GM21576 (cell line): ENCODE data around the gene PXDN.

Source experiments
- ATAC-seq: cut with Tn5 transposase; IDR thresholded peaks from one replicate; pipeline ENCODE4 v1.9.1; 2021; ENCODE audit warnings: mild to moderate bottlenecking, moderate library complexity; ENCODE audit not compliant: unreplicated experiment

Gene PXDN

DNA sequence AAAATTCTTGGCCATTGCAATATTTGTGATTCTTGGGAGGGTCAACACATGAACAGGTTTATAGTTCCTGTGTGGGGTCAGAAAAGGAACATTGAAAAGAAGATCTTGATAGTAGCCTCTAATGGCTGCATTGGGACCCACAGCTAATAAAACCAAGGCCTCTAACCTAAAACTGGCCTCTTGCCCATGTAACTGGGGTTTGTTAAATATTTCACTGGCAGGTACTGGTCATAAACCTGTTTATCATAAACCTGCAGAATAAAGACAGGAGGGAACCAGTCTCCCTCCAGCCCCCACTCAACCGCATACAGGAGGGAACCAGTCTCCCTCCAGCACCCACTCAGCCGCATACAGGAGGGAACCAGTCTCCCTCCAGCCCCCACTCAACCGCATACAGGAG, 125.3 kb downstream of the PXDN start:
- ATAC-seq, result no peak

DNA sequence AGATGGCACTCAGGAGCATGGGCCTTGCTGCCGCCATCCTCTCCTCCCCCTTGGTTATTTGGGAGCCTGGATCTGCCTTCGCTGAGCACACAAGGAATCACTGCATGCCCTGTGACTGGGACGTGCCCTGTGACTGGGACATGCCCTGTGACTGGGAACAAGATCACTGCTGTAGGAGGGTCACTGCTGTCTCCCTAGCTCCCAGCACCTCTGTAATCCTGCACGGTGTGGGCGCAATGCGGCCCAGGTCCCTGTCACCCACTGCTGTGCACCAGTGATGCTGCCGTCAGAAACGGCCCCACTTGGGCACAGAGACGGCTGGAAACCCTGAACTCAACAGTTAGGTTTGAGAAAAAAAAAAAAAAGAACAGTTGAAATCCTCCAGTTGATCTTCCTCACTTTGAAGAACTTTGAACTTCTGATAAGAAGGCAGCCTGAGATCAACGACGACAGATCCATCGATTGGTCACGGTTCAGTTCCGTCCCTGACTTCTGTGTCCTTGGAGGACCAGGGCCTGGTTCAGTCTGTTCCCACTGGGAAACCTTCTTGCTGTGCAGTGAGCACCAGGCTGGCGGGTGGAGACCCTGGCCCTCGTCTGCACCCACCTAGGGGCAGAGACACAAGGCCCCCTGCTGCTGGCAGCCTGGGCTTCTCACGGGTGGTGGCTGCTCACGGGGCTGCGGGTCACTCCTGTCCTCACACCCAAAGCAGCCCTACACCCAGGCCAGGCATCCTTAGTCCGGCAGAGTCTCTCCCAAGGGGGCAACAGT, 125.9 kb downstream of the PXDN start:
- ATAC-seq, result no peak

GRCh38 chr2:1617425-1618021, 126.8 kb downstream of the PXDN start:
- ATAC-seq, result no peak

- ATAC-seq, result no peak
These were observed 129.8 kb downstream of the PXDN start for GRCh38 chr2:1614564-1614963.

DNA sequence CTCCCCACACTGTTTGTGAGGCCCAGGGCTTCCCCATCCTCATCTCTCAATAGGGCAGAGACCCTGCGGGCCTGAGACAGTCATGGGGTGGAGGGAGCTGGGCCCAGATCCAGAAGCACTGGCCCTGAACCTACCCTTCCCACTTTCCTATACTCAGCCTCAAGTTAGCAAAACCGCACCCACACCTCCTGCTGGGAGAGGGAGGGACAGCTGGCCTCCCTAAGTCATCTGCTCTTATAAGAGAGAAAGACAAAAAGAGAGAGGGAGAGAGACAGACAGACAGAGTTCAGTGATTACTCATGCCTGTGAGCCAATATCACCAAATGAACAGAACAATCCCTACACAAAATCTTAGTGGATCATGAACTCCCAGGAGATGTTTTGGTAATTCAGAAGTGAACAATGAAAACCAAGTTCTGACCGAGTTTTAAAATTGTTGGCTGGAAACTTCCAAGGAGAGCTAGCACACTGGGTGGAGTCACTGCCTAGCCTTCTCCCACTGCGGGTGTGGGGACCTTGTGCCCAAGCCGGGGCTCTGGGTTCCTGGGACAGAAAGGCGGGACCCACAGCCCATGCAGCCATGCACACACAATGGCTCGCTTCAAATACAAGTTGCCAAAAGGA, 130.5 kb downstream of the PXDN start:
- no peak for ATAC-seq

DNA sequence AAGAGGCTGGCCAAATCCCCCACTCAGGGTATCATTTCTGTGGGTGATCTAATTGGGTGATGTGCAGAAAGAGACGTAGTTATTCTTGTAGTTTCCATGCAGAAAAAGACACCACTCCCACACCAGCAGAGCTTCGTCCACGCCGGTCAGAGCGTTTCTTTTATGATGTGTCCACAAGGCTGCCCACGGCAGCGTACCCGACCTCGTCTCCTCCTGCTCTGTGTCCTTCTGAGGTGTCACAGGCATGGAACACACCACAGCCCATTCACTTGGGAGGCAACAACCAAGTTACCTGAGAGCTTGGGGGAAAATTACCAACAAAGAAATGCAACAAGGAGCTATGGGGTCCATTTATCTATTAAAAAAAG, 131.3 kb downstream of the PXDN start:
- no peak for ATAC-seq

- no peak for ATAC-seq
These were observed 131.8 kb downstream of the PXDN start for GRCh38 chr2:1612391-1613077.

DNA sequence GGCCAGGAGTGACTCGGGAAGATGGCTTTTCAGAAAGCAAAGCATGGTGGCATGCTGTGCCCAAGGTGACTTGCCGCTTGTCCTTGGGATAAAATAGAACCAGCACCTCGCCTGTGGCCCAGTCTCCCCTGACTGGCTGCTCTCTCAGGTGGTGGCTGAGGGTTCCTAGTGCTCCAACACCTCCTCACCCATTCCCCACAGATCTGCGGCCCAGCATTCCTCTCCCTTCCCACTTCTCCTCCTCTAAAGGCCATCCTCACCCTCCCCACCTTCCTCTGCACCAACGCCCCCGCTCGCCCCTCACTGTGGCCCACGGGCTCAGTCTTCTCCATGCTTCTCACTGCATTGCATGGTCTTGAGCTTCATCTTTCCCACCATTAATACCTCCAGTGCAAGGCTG, 132.4 kb downstream of the PXDN start:
- ATAC-seq, result no peak

DNA sequence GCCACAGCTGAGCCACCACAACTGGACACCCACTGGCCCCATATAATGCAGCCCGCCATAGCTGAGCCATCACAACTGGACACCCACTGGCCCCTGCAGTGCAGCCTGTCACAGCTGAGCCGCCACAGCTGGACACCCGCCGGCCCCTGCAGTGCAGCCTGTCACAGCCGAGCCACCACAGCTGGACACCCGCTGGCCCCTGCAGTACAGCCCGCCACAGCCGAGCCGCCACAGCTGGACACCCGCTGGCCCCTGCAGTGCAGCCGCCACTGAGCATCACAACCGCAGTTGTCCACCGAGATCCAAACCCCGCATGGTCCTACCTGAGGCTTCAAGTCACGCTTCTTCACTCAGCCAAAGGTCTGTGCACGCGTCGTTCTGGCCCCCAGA, 134.2 kb downstream of the PXDN start:
- no peak for ATAC-seq

DNA sequence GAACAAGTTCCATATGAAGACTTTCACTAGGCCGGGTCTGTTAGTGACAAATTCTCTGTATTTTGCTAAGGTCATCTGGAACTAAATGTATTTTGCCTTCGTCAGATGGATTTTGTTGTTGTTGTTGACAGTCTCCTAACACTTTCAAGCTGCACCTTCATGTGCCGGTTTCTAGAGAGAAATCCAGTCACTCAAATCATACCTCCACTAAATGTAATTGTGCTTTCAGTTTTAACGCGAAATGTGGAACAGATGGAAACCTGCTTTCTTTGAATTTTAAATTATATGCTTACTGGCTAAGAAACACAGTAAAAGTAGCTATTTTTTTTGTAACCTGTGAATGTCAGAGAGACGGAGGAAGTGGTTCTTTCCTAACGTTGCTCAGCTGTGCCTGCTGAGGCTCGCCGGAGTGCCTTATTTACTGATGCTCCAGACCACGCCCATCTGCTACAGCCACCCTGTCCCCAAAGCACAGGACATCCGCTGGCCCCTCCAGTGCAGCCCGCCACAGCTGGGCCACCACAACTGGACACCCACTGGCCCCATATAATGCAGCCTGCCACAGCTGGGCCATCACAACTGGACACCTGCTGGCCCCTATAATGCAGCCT, 134.7 kb downstream of the PXDN start:
- ATAC-seq, result no peak

- no peak for ATAC-seq
These were observed 135.3 kb downstream of the PXDN start for GRCh38 chr2:1609040-1609439.

- no peak for ATAC-seq
These were observed 136.2 kb downstream of the PXDN start for GRCh38 chr2:1607971-1608688.

- no peak for ATAC-seq
These were observed 136.9 kb downstream of the PXDN start for GRCh38 chr2:1607236-1607920.

DNA sequence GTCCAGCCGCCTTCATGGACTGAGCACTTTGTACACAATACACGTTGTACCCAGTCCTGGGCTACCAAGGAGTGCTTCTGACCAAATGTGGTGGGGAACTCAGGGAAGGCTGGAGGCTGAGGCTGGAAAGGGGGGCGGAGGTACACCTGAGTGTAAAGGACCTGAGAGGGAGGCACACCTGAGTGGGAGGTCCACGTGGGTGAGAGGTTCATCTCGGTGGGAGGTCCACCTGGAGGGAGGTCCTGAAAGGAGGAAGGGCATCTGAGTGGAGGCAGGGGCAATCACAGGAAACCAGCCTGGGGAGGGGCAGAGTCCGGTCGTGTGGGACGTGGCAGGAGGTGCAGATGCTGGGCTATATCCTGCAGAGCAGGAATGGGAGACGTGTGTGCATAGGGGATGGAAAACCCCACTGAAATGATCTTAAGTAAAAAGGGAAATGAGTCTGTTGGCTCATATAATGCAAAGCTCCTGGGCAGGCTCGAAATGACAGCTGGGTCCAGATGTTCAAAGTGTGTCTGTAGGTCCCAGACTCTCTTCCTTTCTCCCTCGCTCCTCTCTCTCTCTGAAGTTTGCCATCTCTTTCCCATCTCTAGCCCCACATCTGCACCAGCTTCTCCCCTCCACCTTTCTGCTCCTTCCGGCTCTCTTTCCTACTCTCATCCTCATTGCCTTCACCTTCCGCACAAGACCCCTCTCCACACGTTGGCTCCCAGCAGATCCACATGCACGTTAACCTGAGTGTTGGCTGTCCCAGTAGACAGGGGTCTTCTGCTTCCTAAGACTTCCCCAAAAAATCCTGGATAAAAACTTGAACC, 137.7 kb downstream of the PXDN start:
- no peak for ATAC-seq

- ATAC-seq, result no peak
These were observed 138.3 kb downstream of the PXDN start for GRCh38 chr2:1606046-1606400.

- no peak for ATAC-seq
These were observed 138.9 kb downstream of the PXDN start for GRCh38 chr2:1605102-1606045.

GRCh38 chr2:1603521-1603920, 140.8 kb downstream of the PXDN start:
- ATAC-seq, result no peak

DNA sequence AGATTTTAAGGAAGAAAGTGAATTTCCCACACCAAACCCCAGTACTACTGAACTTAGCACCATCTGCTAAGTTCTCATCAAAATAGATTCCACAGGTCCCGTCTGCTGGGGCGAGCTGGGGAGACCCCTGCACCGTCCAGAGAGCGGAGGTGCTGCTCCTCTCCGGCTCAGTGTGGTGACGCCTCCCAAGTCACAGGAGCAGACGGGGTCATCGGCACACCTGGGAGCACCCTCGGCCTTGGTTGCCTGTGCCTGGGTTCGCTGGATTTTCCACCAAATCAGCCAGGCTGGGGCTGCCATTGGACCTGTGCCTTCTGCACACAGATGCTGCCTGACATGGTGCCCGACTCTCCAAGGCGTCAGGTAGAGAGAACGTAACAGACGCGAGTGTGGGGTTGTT, 141.3 kb downstream of the PXDN start:
- ATAC-seq, result no peak
